OCI-LY7 (cell line): ENCODE data around the gene FRMPD1.

Experiments used
- CTCF ChIP-seq: fragments of 200-600 bp; sonication (generic); conservative IDR thresholded peaks from 2 replicates; pipeline ENCODE4 v1.5.1; 2014; ENCODE audit warnings: mild to moderate bottlenecking, antibody characterized with exemption, low read length, moderate library complexity, mixed read lengths
- EZH2phosphoT487 ChIP-seq: fragments of 200-600 bp; sonication (generic); IDR thresholded peaks from 2 replicates; pipeline ENCODE4 v1.6.1; 2018; ENCODE audit warnings: low read depth, borderline replicate concordance, mild to moderate bottlenecking, mixed run types, antibody characterized with exemption, low read length, moderate library complexity, mixed read lengths

GRCh38 chr9:37769306-37769705, 118.6 kb downstream of the FRMPD1 start:
- TF ChIP-seq CTCF (no peak), EZH2phosphoT487 (no peak)
